ENCODE measurements around the gene RRP1B. TPM values are rescaled to one million over a fixed set of nuclear protein-coding genes. Genes with fewer than 3 reads are reported as not detected.

Gene RRP1B
- total and polyA plus RNA-seq, 12 donors: 5.0 to 11.3 (median 8.4) TPM

- no peak overlapping the region for H3K4me3 ChIP-seq
- no peaks in the 10 kb centered on the region for H3K4me1 ChIP-seq
- intact Hi-C loops (cut with DNase I): no loop called here
- ATAC-seq (no peak), DNase-seq (no peak)
- TF ChIP-seq CTCF (IDR thresholded peaks at IDR 0.05): no peak
- 96 to 98% methylated on average over 7 of the region's 7 CpGs for WGBS, 2 donors
- no peaks in the 10 kb centered on the region for H3K36me3 ChIP-seq
- H3K9me3 ChIP-seq: no peaks in the 10 kb centered on the region
- H3K27me3 ChIP-seq: no peaks in the 10 kb centered on the region
- H3K27ac ChIP-seq: no peak overlapping the region
Measured at GRCh38 chr21:43635436-43635835, 23.9 kb upstream of the RRP1B start.

GRCh38 chr21:43637530-43638158 is 21.7 kb upstream of the RRP1B start:
- Histone ChIP-seq H3K27me3 (no peaks in the 10 kb centered on the region), H3K27ac (no peak overlapping the region), H3K4me1 (no peaks in the 10 kb centered on the region), H3K9me3 (no peaks in the 10 kb centered on the region), H3K36me3 (no peaks in the 10 kb centered on the region), H3K4me3 (no peak overlapping the region)
- no peak for TF ChIP-seq CTCF (IDR thresholded peaks at IDR 0.05)
- ATAC-seq (no peak), DNase-seq (no peak)
- WGBS, 2 donors: 91 to 95% methylated on average over 3 of the region's 3 CpGs
- intact Hi-C loops (cut with DNase I): no loop called here

GRCh38 chr21:43639470-43640353 is 19.6 kb upstream of the RRP1B start:
- Histone ChIP-seq H3K4me1 (peaks cover 0 to 4% (median 0%) of the 10 kb centered on the region in 9 donors), H3K4me3 (no peak overlapping the region), H3K9me3 (no peaks in the 10 kb centered on the region), H3K36me3 (no peaks in the 10 kb centered on the region), H3K27me3 (no peaks in the 10 kb centered on the region), H3K27ac (no peak overlapping the region)
- TF ChIP-seq CTCF (IDR thresholded peaks at IDR 0.05): no peak
- DNase-seq (no peak), ATAC-seq (no peak)
- intact Hi-C loops (cut with DNase I): loop anchor here in 3 of 10 donors (10.0 kb wide), 4 partner anchors 295 to 725 kb away; partner anchors contain the start of gene ERVH48-1 (in 1 of the 3)
- WGBS, 2 donors: 75 to 78% methylated on average over 7 of the region's 7 CpGs

DNA sequence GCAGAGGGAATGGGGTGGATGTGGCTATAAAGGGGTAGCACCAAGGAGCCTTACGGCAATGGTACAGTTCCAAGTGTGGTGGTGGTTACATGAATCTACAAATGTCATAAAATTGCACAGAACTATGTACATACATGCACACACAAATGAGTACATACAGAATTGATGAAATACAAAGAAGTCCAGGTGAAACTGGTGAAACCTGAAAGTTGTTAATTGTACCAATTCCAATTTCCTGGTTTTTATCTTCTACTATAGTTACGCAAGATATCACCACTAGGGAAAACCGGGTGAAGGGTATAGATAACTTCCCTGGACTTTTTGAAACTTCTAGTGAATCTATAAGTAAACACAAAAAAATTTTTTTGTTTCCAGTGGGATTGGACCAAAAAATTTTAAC is 19.0 kb upstream of the RRP1B start:
- ATAC-seq (no peak), DNase-seq (no peak)
- TF ChIP-seq CTCF (IDR thresholded peaks at IDR 0.05): no peak
- Histone ChIP-seq H3K27me3 (no peaks in the 10 kb centered on the region), H3K4me3 (no peak overlapping the region), H3K27ac (no peak overlapping the region), H3K4me1 (peaks cover 0 to 11% (median 4%) of the 10 kb centered on the region in 9 donors), H3K9me3 (no peaks in the 10 kb centered on the region), H3K36me3 (no peaks in the 10 kb centered on the region)
- WGBS, 2 donors: 77 to 86% methylated on average over 3 of the region's 3 CpGs
- intact Hi-C loops (cut with DNase I): loop anchor here in 3 of 10 donors (10.0 kb wide), 4 partner anchors 296 to 726 kb away; partner anchors contain the start of gene ERVH48-1 (in 1 of the 3)
